HG03135 (cell line): ENCODE results near the gene GYPB.
A peak's percentile ranks its signal among the peaks of the same experiment; 100 is the strongest.
"Not testable (repeated sequence)": the region's sequence is repeated elsewhere in the genome, so short reads cannot be mapped to it uniquely, and the experiment has no call there.

Experiments
- ATAC-seq: cut with Tn5 transposase; IDR thresholded peaks from one replicate; pipeline ENCODE4 v1.9.1; 2021; ENCODE audit warnings: mild to moderate bottlenecking, moderate library complexity; ENCODE audit not compliant: unreplicated experiment

GYPB gene

GRCh38 chr4:144019277-144019676 is at the start of gene GYPB:
TSS of gene GYPB (minus strand) at chr4:144019380. CDS start at chr4:144019287, 93 bp downstream.
- ATAC-seq: not testable (repeated sequence)

DNA sequence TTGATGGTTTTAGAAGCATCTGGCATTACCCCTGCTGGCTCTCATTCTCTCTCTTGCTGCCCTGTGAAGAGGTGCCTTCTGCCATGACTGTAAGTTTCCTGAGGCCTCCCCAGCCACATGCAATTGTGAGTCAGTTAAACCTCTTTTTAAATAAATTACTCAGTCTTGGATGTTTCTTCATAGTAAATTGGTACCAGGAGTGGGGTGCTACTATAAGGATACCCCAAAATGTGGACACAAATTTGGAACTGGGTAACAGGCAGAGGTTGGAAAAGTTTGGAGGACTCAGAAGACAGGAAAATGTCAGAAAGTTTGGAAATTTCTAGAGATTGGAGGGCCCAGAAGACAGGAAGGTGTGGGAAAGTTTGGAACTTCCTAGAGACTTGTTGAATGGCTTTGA is 42.4 kb upstream of the GYPB start:
- ATAC-seq: not testable (repeated sequence)

GRCh38 chr4:144060234-144060859 is 41.2 kb upstream of the GYPB start:
- not testable (repeated sequence) for ATAC-seq

DNA sequence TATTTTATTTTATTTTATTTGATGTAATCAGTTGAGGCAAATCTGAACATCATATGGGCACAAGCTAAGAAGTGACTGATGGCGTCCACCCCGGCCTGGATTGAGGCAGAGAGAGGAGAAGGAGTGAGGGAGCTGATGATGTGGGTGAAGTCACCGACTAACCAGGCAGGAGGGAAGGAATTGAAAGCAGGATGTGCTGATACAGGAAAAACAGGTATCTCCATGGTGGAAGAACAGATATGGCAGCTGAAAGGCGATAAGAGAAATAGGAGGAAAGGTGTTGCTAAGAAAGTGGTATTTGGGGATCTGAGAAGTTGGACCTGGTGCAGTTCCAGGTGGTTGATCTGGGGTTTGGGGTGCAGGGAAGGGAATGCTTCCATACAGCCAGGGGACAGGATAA is 37.6 kb upstream of the GYPB start:
- ATAC-seq: no peak

DNA sequence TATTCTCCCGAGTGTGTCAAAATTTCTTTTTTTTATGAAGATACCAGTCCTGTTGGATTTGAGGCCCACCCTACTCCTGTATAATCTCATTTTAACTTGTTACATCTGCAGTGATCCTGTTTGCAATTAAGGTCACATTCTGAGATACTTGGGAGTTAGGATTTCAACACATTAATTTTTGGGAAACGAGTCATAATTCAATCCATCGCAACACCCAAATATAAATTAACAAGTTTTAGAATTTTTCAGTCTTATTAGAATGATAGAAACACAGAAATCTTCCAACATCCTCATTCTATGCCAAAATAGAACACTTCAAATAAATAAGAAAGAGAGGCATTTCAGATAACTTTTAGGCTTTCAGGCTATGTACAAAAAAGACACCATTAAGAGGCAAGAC is 36.2 kb upstream of the GYPB start:
- not testable (repeated sequence) for ATAC-seq

GRCh38 chr4:144051494-144051893 is 32.3 kb upstream of the GYPB start:
- ATAC-seq: not testable (repeated sequence)

DNA sequence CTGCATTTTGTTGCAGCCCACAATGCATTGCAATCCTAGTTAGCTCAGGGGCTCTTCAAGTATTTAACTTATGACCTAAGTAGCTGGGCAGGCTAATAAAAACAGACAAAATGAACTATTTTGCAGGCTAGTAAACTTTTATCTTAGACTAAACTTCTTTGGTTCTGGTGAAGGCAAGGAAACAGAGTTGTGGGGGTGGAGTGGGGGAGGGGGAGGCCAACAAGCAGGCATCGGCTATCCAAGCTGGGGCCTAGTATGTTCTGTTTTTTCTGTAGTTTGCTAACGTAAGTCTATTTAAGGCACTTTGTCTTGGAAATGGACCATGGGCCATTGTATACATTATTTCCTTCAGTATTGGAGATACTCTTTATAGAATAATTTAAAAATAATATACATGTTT is 31.5 kb upstream of the GYPB start:
- not testable (repeated sequence) for ATAC-seq

DNA sequence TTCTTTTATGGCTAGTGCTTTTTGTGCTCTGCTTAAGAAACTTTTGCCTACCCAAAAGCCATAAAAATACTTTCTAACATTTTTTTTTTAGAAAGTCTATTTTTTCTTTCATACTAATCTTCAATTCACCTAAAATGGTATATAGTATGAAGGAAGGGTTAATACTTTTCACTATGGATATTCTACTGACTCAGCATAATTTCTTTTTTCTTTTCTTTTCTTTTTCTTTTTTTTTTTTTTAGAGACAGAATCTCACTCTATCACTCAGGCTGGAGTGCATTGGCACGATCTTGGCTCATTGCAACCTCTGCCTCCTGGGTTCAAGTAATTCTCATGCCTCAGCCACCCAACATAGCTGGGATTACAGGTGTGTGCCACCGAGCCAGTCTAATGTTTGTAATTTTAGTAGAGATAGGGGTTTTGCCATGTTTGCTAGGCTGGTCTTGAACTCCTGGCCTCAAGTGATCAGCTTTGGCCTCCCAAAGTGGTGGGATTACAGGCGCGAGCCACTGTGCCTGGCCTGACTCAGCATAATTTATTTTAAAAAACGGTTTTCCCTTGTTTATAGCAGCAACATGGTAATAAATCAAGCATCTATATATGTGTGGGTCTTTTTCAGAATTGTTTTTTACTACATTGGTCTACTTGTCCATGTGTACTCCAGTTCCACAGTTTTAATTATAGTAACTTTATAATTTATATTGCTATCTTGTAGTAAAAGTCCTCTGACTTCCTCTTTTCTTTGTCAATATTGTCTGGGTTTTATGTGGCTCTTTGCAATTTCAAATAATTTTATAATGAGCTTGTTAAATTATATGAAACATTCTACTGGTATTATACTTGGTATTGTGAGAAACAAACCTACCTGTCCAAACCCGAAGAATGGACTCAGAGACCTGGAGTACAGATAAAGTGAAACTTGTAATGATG is 30.6 kb upstream of the GYPB start:
- not testable (repeated sequence) for ATAC-seq

- ATAC-seq: not testable (repeated sequence)
These were observed 25.8 kb upstream of the GYPB start for GRCh38 chr4:144044936-144045335.

DNA sequence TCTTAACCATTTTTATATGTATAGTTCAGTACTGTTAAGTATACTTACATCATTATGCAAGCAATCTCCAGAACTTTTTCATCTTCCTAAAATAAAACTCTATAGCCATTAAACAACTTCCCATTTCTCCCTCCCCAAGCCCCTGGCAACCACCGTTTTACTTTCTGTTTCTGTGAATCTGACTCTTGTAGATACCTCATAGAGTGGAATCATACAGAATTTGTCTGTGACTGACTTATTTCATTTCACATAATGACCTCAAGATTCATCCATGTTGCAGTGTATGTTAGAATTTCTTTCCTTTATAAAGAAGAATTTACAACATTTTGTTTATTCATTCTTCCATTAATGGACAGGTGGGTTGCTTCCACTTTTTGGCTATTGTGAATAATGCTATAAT is 13.4 kb upstream of the GYPB start:
- not testable (repeated sequence) for ATAC-seq

- not testable (repeated sequence) for ATAC-seq
These were observed 12.7 kb upstream of the GYPB start for GRCh38 chr4:144031875-144032274.

GRCh38 chr4:144031369-144031768 is 12.2 kb upstream of the GYPB start:
- not testable (repeated sequence) for ATAC-seq

DNA sequence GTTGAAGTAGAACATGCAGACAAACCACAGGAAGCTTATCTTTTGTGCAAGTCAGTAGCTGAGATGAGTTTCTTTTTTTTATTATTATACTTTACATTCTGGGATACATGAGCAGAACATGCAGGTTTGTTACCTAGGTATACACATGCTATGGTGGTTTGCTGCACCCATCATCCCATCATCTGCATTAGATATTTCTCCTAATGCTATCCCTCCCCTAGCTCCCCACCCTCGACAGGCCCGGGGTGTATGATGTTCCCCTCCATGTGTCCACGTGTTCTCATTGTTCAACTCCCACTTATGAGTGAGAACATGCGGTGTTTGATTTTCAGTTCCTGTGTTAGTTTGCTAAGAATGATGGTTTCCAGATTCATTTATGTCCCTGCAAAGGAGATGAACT is 11.5 kb upstream of the GYPB start:
- ATAC-seq: not testable (repeated sequence)

DNA sequence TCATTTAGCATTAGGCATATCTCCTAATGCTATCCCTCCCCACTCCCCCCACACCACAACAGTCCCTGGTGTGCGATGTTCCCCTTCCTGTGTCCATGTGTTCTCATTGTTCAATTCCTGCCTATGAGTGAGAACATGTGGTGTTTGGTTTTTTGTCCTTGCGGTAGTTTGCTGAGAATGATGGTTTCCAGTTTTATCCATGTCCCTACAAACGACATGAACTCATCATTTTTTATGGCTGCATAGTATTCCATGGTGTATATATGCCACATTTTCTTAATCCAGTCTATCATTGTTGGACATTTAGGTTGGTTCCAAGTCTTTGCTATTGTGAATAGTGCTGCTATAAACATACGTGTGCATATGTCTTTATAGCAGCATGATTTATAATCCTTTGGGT is 7.5 kb upstream of the GYPB start:
- not testable (repeated sequence) for ATAC-seq

DNA sequence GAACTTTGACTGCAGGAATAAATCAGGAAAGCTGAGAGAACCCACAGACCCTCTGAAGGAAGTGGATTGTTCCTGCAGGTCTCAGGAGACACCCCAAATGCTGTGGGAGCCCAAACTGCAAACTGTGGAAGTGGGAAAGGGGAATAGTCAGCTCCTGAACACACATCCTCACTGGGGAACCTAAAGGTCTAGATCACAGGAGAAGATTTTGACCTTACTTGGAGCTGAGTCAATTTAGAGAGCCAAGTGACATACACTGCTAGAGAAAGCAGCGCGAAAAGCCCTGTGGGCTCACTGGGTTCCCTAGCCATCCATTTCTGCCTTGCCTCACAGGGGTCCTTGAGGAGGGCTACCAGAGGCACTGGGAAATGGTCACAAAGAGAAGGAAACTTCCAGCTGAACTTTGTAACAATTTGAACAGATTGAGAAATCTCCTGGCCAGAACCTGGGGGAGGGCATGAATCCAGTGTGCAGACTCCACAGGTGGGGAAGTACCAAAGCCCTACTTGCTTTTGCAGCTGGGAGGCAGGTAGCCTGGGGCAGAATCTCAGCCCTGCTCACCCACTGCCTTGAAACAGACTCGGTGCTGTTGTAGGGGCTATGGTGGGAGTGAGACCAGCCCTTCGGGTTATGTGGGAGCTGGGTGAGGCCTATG is 5.3 kb upstream of the GYPB start:
- not testable (repeated sequence) for ATAC-seq

- ATAC-seq: not testable (repeated sequence)
These were observed 3.7 kb upstream of the GYPB start for GRCh38 chr4:144022772-144023400.

DNA sequence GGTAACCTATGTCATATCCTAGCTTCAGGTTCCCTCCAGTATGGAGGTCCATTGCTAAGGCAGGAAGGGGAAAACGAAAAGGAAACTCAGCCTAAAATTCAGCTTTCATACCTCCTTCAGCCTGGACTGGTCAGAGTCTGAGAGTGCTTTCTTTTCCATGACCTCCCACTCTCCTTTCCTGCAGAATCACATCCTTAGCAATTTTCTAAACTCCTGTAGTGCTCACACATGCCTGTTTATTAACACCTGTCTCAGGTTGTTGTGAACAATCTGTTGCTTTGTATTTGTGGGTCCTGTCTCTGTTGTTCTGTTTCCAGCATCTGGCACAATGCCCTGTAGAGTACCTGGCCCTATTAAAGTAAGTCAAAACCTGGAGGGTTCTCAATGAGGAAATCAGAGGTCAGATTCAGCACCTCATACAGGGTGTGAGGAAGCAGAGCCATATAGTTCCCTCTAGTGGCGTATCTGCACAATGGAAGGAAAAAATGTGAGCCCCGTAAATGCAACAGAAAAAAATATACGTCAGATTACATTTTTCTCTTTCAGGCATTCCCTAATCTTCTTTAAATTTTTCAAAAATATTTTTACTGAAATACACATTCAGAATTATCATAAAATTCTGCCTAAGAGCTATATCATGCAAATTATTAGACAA is 2.3 kb upstream of the GYPB start:
- peak; percentile 55 for ATAC-seq

- not testable (repeated sequence) for ATAC-seq
These were observed 768 bp downstream of the GYPB start for GRCh38 chr4:144018223-144019000.

GRCh38 chr4:144017271-144017670 is 1.9 kb downstream of the GYPB start:
- not testable (repeated sequence) for ATAC-seq
